Suprapubic skin (tissue), 3 donors: ENCODE data around the gene CNR1.

ENCODE experiments used
- CTCF ChIP-seq, 2 donors: fragments of 200-600 bp in 1 of 2; fragments of 450-650 bp in 1 of 2; sonication (generic) in 1 of 2; IDR thresholded peaks; one replicate each; pipeline ENCODE4 v1.5.1; 2016 to 2019; ENCODE audit warnings: antibody characterized with exemption in 2 of 2, mild to moderate bottlenecking in 1 of 2, moderate library complexity in 1 of 2
- POLR2AphosphoS5 ChIP-seq, 3 donors: sonication (generic); formaldehyde crosslinking; IDR thresholded peaks; one replicate each; pipeline ENCODE4 v1.6.1; 2017; ENCODE audit warnings: antibody characterized with exemption in 3 of 3

GRCh38 chr6:88177961-88178464 is 11.9 kb upstream of the CNR1 start:
- TF ChIP-seq CTCF (IDR thresholded peaks at IDR 0.05) (no peak), POLR2AphosphoS5 (IDR thresholded peaks at IDR 0.05) (no peak)
